GM23248 (cell line): ENCODE measurements around the gene A1BG.

ENCODE experiments used
- EZH2 ChIP-seq: fragments of 200-600 bp; sonication (generic); IDR thresholded peaks from 2 replicates; pipeline ENCODE4 v1.6.1; 2018; ENCODE audit warnings: antibody characterized with exemption, mild to moderate bottlenecking; ENCODE audit not compliant: insufficient read depth, poor library complexity, severe bottlenecking
- EZH2phosphoT487 ChIP-seq: fragments of 200-600 bp; sonication (generic); IDR thresholded peaks from 2 replicates; pipeline ENCODE4 v1.6.1; 2018; ENCODE audit warnings: antibody characterized with exemption, moderate library complexity, mild to moderate bottlenecking, low read depth; ENCODE audit not compliant: insufficient read depth

- TF ChIP-seq EZH2phosphoT487 (no peak), EZH2 (no peak)
Measured at GRCh38 chr19:58319241-58319640, 34.1 kb downstream of the A1BG start.
